ENCODE data around the gene SLC25A1.

Gene SLC25A1

GRCh38 chr22:19174106-19175025, 4.2 kb downstream of the SLC25A1 start:
- H3K27me3 ChIP-seq (ENCODE audit: low read depth, low read length): no peaks in the 10 kb centered on the region
- H3K9ac ChIP-seq (ENCODE audit: low read length): peak overlapping the region; percentile 36; the same call in 1 of the 2 replicates
- H3K4me1 ChIP-seq (ENCODE audit: low read length): peaks cover 43% of the 10 kb centered on the region
- peak overlapping the region; percentile 99 for H3K4me2 ChIP-seq (ENCODE audit: low read length)
- H2AFZ ChIP-seq (ENCODE audit: low read depth, low read length): no peak overlapping the region
- no peaks in the 10 kb centered on the region for H3K9me3 ChIP-seq (ENCODE audit: insufficient read depth, low read length)
- H4K20me1 ChIP-seq (ENCODE audit: insufficient read depth, low read length): peaks cover 15% of the 10 kb centered on the region; the same call in 1 of the 2 replicates
- peaks cover 7% of the 10 kb centered on the region for H3K36me3 ChIP-seq (replicated peaks; ENCODE audit: low read depth, low read length)
- peak overlapping the region; percentile 94 for H3K4me3 ChIP-seq (ENCODE audit: low read length)
- H3K27ac ChIP-seq (ENCODE audit: low read length): peak overlapping the region; percentile 40
- peaks cover 69% of the 10 kb centered on the region for H3K79me2 ChIP-seq (ENCODE audit: low read length)
- TF ChIP-seq CTCF (IDR thresholded peaks at IDR 0.05; ENCODE audit: low read depth, low read length): no peak
- no peak for TF ChIP-seq EZH2phosphoT487 (IDR thresholded peaks at IDR 0.05; ENCODE audit: low read depth)

- Histone ChIP-seq H4K20me1 (ENCODE audit: insufficient read depth, low read length) (peaks cover 15% of the 10 kb centered on the region; the same call in 1 of the 2 replicates), H2AFZ (ENCODE audit: low read depth, low read length) (no peak overlapping the region), H3K4me1 (ENCODE audit: low read length) (peaks cover 43% of the 10 kb centered on the region), H3K4me2 (ENCODE audit: low read length) (peak overlapping the region; percentile 99), H3K9me3 (ENCODE audit: insufficient read depth, low read length) (no peaks in the 10 kb centered on the region), H3K27me3 (ENCODE audit: low read depth, low read length) (no peaks in the 10 kb centered on the region), H3K4me3 (ENCODE audit: low read length) (peak overlapping the region; percentile 94), H3K27ac (ENCODE audit: low read length) (peak overlapping the region; percentile 40; the same call in 1 of the 2 replicates), H3K36me3 (replicated peaks; ENCODE audit: low read depth, low read length) (peaks cover 7% of the 10 kb centered on the region), H3K79me2 (ENCODE audit: low read length) (peaks cover 69% of the 10 kb centered on the region), H3K9ac (ENCODE audit: low read length) (peak overlapping the region; percentile 99)
- TF ChIP-seq CTCF (IDR thresholded peaks at IDR 0.05; ENCODE audit: low read depth, low read length) (no peak), EZH2phosphoT487 (IDR thresholded peaks at IDR 0.05; ENCODE audit: low read depth) (no peak)
These were observed 5.2 kb downstream of the SLC25A1 start for GRCh38 chr22:19173047-19174035.

GRCh38 chr22:19172213-19173046, 6.1 kb downstream of the SLC25A1 start:
- Histone ChIP-seq H2AFZ (ENCODE audit: low read depth, low read length) (no peak overlapping the region), H3K4me1 (ENCODE audit: low read length) (peaks cover 41% of the 10 kb centered on the region), H3K27me3 (ENCODE audit: low read depth, low read length) (no peaks in the 10 kb centered on the region), H3K36me3 (replicated peaks; ENCODE audit: low read depth, low read length) (peaks cover 7% of the 10 kb centered on the region), H3K27ac (ENCODE audit: low read length) (peak overlapping the region; percentile 57), H3K4me2 (ENCODE audit: low read length) (peak overlapping the region; percentile 99), H4K20me1 (ENCODE audit: insufficient read depth, low read length) (peaks cover 15% of the 10 kb centered on the region; the same call in 1 of the 2 replicates), H3K4me3 (ENCODE audit: low read length) (peak overlapping the region; percentile 94), H3K79me2 (ENCODE audit: low read length) (peaks cover 61% of the 10 kb centered on the region), H3K9ac (ENCODE audit: low read length) (peak overlapping the region; percentile 99), H3K9me3 (ENCODE audit: insufficient read depth, low read length) (no peaks in the 10 kb centered on the region)
- TF ChIP-seq CTCF (IDR thresholded peaks at IDR 0.05; ENCODE audit: low read depth, low read length) (no peak), EZH2phosphoT487 (IDR thresholded peaks at IDR 0.05; ENCODE audit: low read depth) (no peak)
